GM12892 (cell line): ENCODE results near the gene TRPC6.

ENCODE experiments used
- DNase-seq: peaks from one replicate; pipeline ENCODE4 v3.0.0; 2011; ENCODE audit not compliant: insufficient read length
- FAIRE-seq: peaks from 2 replicates; lab custom pipeline; 2011; peaks lifted over from hg19 to GRCh38; lab: Jason Lieb, UNC
- POLR2A ChIP-seq: IDR thresholded peaks from 2 replicates; pipeline ENCODE4 v1.6.1; 2011; ENCODE audit warnings: low read depth, low read length, control low read depth
- POLR2AphosphoS5 ChIP-seq: IDR thresholded peaks from 2 replicates; pipeline ENCODE4 v1.6.1; 2011; ENCODE audit warnings: low read depth, low read length, control low read depth
- TAF1 ChIP-seq: IDR thresholded peaks from 2 replicates; pipeline ENCODE4 v1.6.1; 2011; ENCODE audit warnings: low read depth, mild to moderate bottlenecking, control low read depth, low read length, borderline replicate concordance

The TRPC6 gene

DNA sequence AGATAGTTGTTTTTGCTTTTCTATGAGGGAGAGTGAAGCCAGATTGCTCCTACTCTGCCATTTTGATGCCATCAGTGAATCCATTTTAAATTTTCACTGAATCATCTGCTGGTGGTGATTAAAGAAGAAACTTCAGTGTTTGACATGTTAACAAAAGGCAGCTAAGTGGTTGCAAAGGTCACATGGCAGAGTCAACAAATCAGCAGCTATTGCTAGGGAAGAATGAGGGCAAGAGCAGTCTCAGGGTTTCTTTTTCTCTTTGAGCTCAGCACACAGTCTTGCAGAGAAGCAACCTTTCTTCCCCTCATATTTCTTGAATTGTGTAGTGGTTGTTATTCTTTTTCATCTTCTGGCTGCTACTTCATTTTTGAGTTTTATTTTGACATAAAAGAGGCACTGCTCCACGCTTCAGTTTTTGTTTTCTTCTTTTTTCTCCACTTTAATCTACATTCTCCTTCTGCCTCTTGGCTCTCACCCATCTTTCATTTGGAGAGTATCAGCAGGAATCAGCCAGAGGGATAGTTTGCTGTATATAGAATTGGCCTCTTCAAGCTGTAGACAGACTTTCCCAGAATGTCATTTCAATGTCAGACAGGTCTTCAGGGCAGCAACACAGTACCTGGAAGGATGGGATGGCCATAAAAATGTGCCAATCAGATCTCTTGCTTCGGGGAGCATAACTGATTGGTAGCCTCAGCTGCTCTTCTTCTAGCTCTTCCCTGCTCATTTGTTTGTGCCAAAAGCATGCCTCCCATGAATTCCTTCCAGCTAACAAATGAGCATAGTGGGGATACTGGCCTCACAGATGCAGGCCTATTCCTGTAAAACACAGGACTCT, 153.9 kb downstream of the TRPC6 start:
- FAIRE-seq (no peak), DNase-seq (no peak)
- no peak for TF ChIP-seq POLR2AphosphoS5
- no peak for TF ChIP-seq POLR2A
- TF ChIP-seq TAF1, result no peak

DNA sequence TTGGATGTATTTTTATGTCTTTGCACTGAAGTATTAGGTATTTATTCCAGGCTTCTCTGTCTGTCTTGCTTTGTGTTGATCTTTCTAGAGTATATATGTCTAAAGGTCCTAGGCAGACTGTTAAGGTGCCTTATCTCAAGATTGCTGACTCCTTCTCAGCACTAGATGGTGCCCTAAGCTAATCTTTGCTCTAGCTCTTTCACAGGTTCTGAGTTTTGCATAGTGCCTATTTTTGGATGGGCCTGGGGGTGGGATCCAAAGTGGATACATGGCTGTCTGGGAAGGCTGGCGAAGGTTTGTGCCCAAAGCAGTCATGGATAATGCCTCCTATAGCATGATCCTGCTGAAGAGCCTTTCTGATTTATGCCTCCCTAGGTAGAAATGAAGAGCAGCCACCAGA, 154.9 kb downstream of the TRPC6 start:
- TF ChIP-seq POLR2AphosphoS5, result no peak
- no peak for TF ChIP-seq POLR2A
- TF ChIP-seq TAF1, result no peak
- FAIRE-seq (no peak), DNase-seq (no peak)

DNA sequence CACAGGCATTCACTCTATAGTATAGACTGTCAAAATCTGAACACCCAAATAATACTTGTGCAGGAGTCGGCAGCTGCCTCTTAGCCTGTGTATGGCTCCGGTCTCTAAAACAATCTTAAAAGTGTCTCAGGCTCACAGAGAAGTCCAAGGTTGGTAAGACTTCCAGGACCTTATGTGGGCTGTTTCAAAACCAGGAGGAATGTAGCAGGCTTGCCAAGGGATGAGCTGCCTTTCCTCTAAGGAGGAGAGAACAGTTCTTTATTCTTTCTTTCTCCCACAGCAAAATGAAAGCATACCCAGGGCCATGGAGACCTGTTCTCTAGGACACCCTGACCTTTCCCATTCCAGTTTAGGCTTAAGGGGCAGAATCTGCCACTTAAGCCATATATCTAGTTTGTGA, 176.5 kb downstream of the TRPC6 start:
- FAIRE-seq (no peak), DNase-seq (no peak)

More for the DNA sequence above, 176.5 kb downstream of the TRPC6 start:
- no peak for TF ChIP-seq POLR2A
- TF ChIP-seq POLR2AphosphoS5, result no peak
- TF ChIP-seq TAF1, result no peak
